CD4-positive, alpha-beta T cell treated with Interleukin-6 at 100 ng/mL for 8 hours (primary cell): ENCODE measurements around the gene PPP4R1.
"Not testable (repeated sequence)": the region's sequence is repeated elsewhere in the genome, so short reads cannot be mapped to it uniquely, and the experiment has no call there.

Experiments
- DNase-seq: peaks from one replicate; pipeline ENCODE4 v3.0.0-alpha.2; 2020; ENCODE audit warnings: mixed read lengths, low spot score

PPP4R1 gene

GRCh38 chr18:9628984-9629383 is 14.6 kb upstream of the PPP4R1 start:
- no peak for DNase-seq

GRCh38 chr18:9627642-9628041 is 13.3 kb upstream of the PPP4R1 start:
- no peak for DNase-seq

GRCh38 chr18:9619990-9620389 is 5.6 kb upstream of the PPP4R1 start:
- no peak for DNase-seq

GRCh38 chr18:9619545-9619944 is 5.2 kb upstream of the PPP4R1 start:
- DNase-seq = no peak

- DNase-seq = no peak
Measured at GRCh38 chr18:9619056-9619455, 4.7 kb upstream of the PPP4R1 start.

- DNase-seq = no peak
Measured at GRCh38 chr18:9617006-9617542, 2.7 kb upstream of the PPP4R1 start.

GRCh38 chr18:9616049-9616448 is 1.7 kb upstream of the PPP4R1 start:
- DNase-seq = no peak

- DNase-seq = no peak
Measured at GRCh38 chr18:9615280-9615797, 980 bp upstream of the PPP4R1 start.

GRCh38 chr18:9613550-9614400 is 584 bp downstream of the PPP4R1 start:
- DNase-seq = peak; percentile 7

GRCh38 chr18:9612977-9613376 is 1.4 kb downstream of the PPP4R1 start:
- peak; percentile 5 for DNase-seq

GRCh38 chr18:9612215-9612830 is 2.0 kb downstream of the PPP4R1 start:
- DNase-seq = peak; percentile 59

- no peak for DNase-seq
Measured at GRCh38 chr18:9609190-9609589, 5.2 kb downstream of the PPP4R1 start.

- no peak for DNase-seq
Measured at GRCh38 chr18:9608728-9609127, 5.6 kb downstream of the PPP4R1 start.

GRCh38 chr18:9608298-9608697 is 6.1 kb downstream of the PPP4R1 start:
- no peak for DNase-seq

- not testable (repeated sequence) for DNase-seq
Measured at GRCh38 chr18:9607111-9607510, 7.2 kb downstream of the PPP4R1 start.

GRCh38 chr18:9606039-9606438 is 8.3 kb downstream of the PPP4R1 start:
- no peak for DNase-seq

- DNase-seq = no peak
Measured at GRCh38 chr18:9604348-9604747, 10.0 kb downstream of the PPP4R1 start.

- no peak for DNase-seq
Measured at GRCh38 chr18:9599328-9599727, 15.0 kb downstream of the PPP4R1 start.

GRCh38 chr18:9597609-9598008 is 16.8 kb downstream of the PPP4R1 start:
- no peak for DNase-seq

GRCh38 chr18:9596843-9597526 is 17.4 kb downstream of the PPP4R1 start:
- DNase-seq = no peak

- no peak for DNase-seq
Measured at GRCh38 chr18:9596226-9596625, 18.1 kb downstream of the PPP4R1 start.

- no peak for DNase-seq
Measured at GRCh38 chr18:9594823-9595596, 19.3 kb downstream of the PPP4R1 start.
